Neuronal stem cell (in vitro differentiated cells): ENCODE results near the gene DAO.

Experiments
- DNase-seq: peaks from one replicate; pipeline ENCODE4 v3.0.0-alpha.2; 2013; ENCODE audit warnings: low spot score
- H2AFZ ChIP-seq: one replicate; pipeline ENCODE4 v1.6.1; 2013; ENCODE audit warnings: mild to moderate bottlenecking, low read length, inconsistent platforms
- H2AK5ac ChIP-seq: 2 replicates; pipeline ENCODE4 v1.6.1; 2013; ENCODE audit warnings: low read depth, mild to moderate bottlenecking, inconsistent platforms, low read length, moderate library complexity, mixed read lengths
- H2BK120ac ChIP-seq: 2 replicates; pipeline ENCODE4 v1.6.1; 2013; ENCODE audit warnings: low read depth, mild to moderate bottlenecking, inconsistent platforms, low read length, moderate library complexity, mixed read lengths
- H2BK12ac ChIP-seq: one replicate; pipeline ENCODE4 v1.6.1; 2013; ENCODE audit warnings: low read length, inconsistent platforms
- H2BK15ac ChIP-seq: 2 replicates; pipeline ENCODE4 v1.6.1; 2013; ENCODE audit warnings: mild to moderate bottlenecking, low read length, inconsistent platforms, mixed read lengths
- H2BK5ac ChIP-seq: one replicate; pipeline ENCODE4 v1.6.1; 2013; ENCODE audit warnings: inconsistent platforms, mild to moderate bottlenecking, low read length, moderate library complexity
- H3K14ac ChIP-seq: one replicate; pipeline ENCODE4 v1.6.1; 2013; ENCODE audit warnings: low read length, inconsistent platforms
- H3K18ac ChIP-seq: 2 replicates; pipeline ENCODE4 v1.6.1; 2013; ENCODE audit warnings: low read length, inconsistent platforms
- H3K23ac ChIP-seq: 2 replicates; pipeline ENCODE4 v1.6.1; 2013; ENCODE audit warnings: low read depth, mild to moderate bottlenecking, mixed read lengths, low read length, inconsistent platforms; ENCODE audit not compliant: poor library complexity
- H3K27ac ChIP-seq: replicated peaks from 3 replicates; pipeline ENCODE4 v1.5.1; 2013; ENCODE audit warnings: low read length, inconsistent platforms
- H3K27me3 ChIP-seq, 3 experiments: 2 replicates each; pipeline ENCODE4 v1.6.1; 2013; ENCODE audit warnings: low read length in 3 of 3, mild to moderate bottlenecking in 2 of 3, inconsistent platforms in 1 of 3, low read depth in 1 of 3, mixed read lengths in 1 of 3, moderate library complexity in 1 of 3; ENCODE audit not compliant: control insufficient read depth in 3 of 3, insufficient read depth in 3 of 3
- H3K36me3 ChIP-seq, 2 donors: replicated peaks in 1 of 2; 2 replicates each; pipeline ENCODE4 v1.6.1; 2013; ENCODE audit warnings: low read length in 2 of 2; ENCODE audit not compliant: control insufficient read depth in 2 of 2, insufficient read depth in 2 of 2
- H3K4ac ChIP-seq: 2 replicates; pipeline ENCODE4 v1.6.1; 2013; ENCODE audit warnings: inconsistent platforms, mild to moderate bottlenecking, low read length, moderate library complexity
- H3K4me1 ChIP-seq, 2 donors: 1 replicate in 1 of 2; 2 replicates in 1 of 2; pipeline ENCODE4 v1.6.1; 2013; ENCODE audit warnings: low read length in 2 of 2, low read depth in 1 of 2; ENCODE audit not compliant: control insufficient read depth in 2 of 2, insufficient read depth in 1 of 2
- H3K4me2 ChIP-seq: one replicate; pipeline ENCODE4 v1.6.1; 2013; ENCODE audit warnings: mild to moderate bottlenecking, low read length, inconsistent platforms; ENCODE audit not compliant: insufficient read depth, poor library complexity, severe bottlenecking
- H3K4me3 ChIP-seq, 2 donors: 2 replicates each; pipeline ENCODE4 v1.5.1; 2013; ENCODE audit warnings: low read length in 2 of 2, mild to moderate bottlenecking in 2 of 2, inconsistent platforms in 1 of 2, moderate library complexity in 1 of 2
- H3K79me1 ChIP-seq: one replicate; pipeline ENCODE4 v1.6.1; 2013; ENCODE audit warnings: low read depth, mild to moderate bottlenecking, inconsistent platforms, low read length, moderate library complexity
- H3K9ac ChIP-seq: one replicate; pipeline ENCODE4 v1.6.1; 2013; ENCODE audit warnings: mild to moderate bottlenecking, low read depth, low read length, inconsistent platforms; ENCODE audit not compliant: poor library complexity
- H3K9me3 ChIP-seq, 2 donors: replicated peaks in 1 of 2; 2 replicates each; pipeline versions ENCODE3 to v1.6.1; 2013; ENCODE audit warnings: low read length in 2 of 2, mild to moderate bottlenecking in 2 of 2, inconsistent platforms in 1 of 2, low read depth in 1 of 2, mixed read lengths in 1 of 2, moderate library complexity in 1 of 2; ENCODE audit not compliant: control insufficient read depth in 2 of 2, insufficient read depth in 1 of 2
- H4K8ac ChIP-seq: one replicate; pipeline ENCODE4 v1.6.1; 2013; ENCODE audit warnings: low read depth, mild to moderate bottlenecking, inconsistent platforms, low read length, moderate library complexity
- H4K91ac ChIP-seq: one replicate; pipeline ENCODE4 v1.6.1; 2013; ENCODE audit warnings: low read length, low read depth, mild to moderate bottlenecking, inconsistent platforms; ENCODE audit not compliant: poor library complexity
- WGBS, 2 donors: extraction: QIAGEN DNeasy Blood & Tissue Kit; methylation state at CpG; one replicate each; pipeline ENCODE4 v1.1.7; 2013; ENCODE audit warnings: missing lambda C conversion rate in 2 of 2, mixed read lengths in 1 of 2; ENCODE audit not compliant: insufficient read length in 2 of 2, insufficient replicate concordance in 1 of 2; ENCODE audit errors: extremely low coverage in 2 of 2; 5-methylcytosine and 5-hydroxymethylcytosine counted together

Gene DAO

GRCh38 chr12:108916336-108916735 is 36.4 kb downstream of the DAO start:
- Histone ChIP-seq H3K9me3 (peaks cover 0 to 3% of the 10 kb centered on the region in 2 donors), H3K4me3 (no peak overlapping the region), H3K4me2 (no peak overlapping the region), H3K4me1 (no peaks in the 10 kb centered on the region), H2AK5ac (no peak overlapping the region), H3K14ac (no peak overlapping the region), H3K79me1 (peaks cover 2% of the 10 kb centered on the region), H4K8ac (no peak overlapping the region), H3K27me3 (no peaks in the 10 kb centered on the region), H3K4ac (no peak overlapping the region), H2BK12ac (no peak overlapping the region), H3K36me3 (no peaks in the 10 kb centered on the region), H2BK15ac (no peak overlapping the region), H3K9ac (no peak overlapping the region), H2BK5ac (no peak overlapping the region), H3K27ac (no peak overlapping the region), H2AFZ (no peak overlapping the region), H4K91ac (no peak overlapping the region), H3K18ac (no peak overlapping the region), H2BK120ac (no peak overlapping the region), H3K23ac (no peak overlapping the region)
- DNase-seq: no peak
- WGBS, 2 donors: no CpG with 5 or more reads among the region's 5 CpGs

GRCh38 chr12:108918206-108918605 is 38.3 kb downstream of the DAO start:
- Histone ChIP-seq H3K9ac (no peak overlapping the region), H3K23ac (no peak overlapping the region), H3K27ac (no peak overlapping the region), H2BK15ac (no peak overlapping the region), H3K4me3 (no peak overlapping the region), H4K8ac (no peak overlapping the region), H3K4ac (no peak overlapping the region), H3K79me1 (no peaks in the 10 kb centered on the region), H4K91ac (no peak overlapping the region), H2AFZ (no peak overlapping the region), H3K27me3 (peaks cover 0 to 2% (median 0%) of the 10 kb centered on the region in 3 experiments), H2BK12ac (no peak overlapping the region), H3K18ac (no peak overlapping the region), H3K9me3 (peaks cover 0 to 2% of the 10 kb centered on the region in 2 donors), H2AK5ac (no peak overlapping the region), H2BK5ac (no peak overlapping the region), H3K36me3 (no peaks in the 10 kb centered on the region), H3K4me1 (no peaks in the 10 kb centered on the region), H3K14ac (no peak overlapping the region), H2BK120ac (no peak overlapping the region), H3K4me2 (no peak overlapping the region)
- WGBS, 2 donors: no CpG with 5 or more reads among the region's 2 CpGs
- DNase-seq: no peak

GRCh38 chr12:108918960-108919642 is 39.2 kb downstream of the DAO start:
- H3K9ac ChIP-seq: no peak overlapping the region
- no peak overlapping the region for H3K27ac ChIP-seq
- H3K36me3 ChIP-seq: no peaks in the 10 kb centered on the region
- no peak overlapping the region for H3K4ac ChIP-seq
- no peak for DNase-seq
- no peak overlapping the region for H4K91ac ChIP-seq
- no peak overlapping the region for H3K18ac ChIP-seq
- H3K27me3 ChIP-seq: peaks cover 0 to 4% (median 0%) of the 10 kb centered on the region in 3 experiments
- peak overlapping the region; percentile 65 for H3K23ac ChIP-seq
- no CpG with 5 or more reads among the region's 3 CpGs for WGBS, 2 donors
- H3K14ac ChIP-seq: no peak overlapping the region
- H3K9me3 ChIP-seq: peaks cover 0 to 2% of the 10 kb centered on the region in 2 donors
- peak overlapping the region; percentile 31 for H2BK15ac ChIP-seq
- H3K4me2 ChIP-seq: no peak overlapping the region
- H3K4me1 ChIP-seq: no peaks in the 10 kb centered on the region
- no peak overlapping the region for H4K8ac ChIP-seq
- H3K4me3 ChIP-seq: peak overlapping the region in 1 of 2 donors; percentile 34
- H2AFZ ChIP-seq: no peak overlapping the region
- H2BK120ac ChIP-seq: no peak overlapping the region
- no peak overlapping the region for H2AK5ac ChIP-seq
- no peak overlapping the region for H2BK12ac ChIP-seq
- H2BK5ac ChIP-seq: peak overlapping the region; percentile 31
- H3K79me1 ChIP-seq: no peaks in the 10 kb centered on the region

GRCh38 chr12:108921946-108922345 is 42.1 kb downstream of the DAO start:
- Histone ChIP-seq H4K91ac (no peak overlapping the region), H2BK5ac (no peak overlapping the region), H3K4me2 (no peak overlapping the region), H2AK5ac (no peak overlapping the region), H4K8ac (no peak overlapping the region), H2BK120ac (no peak overlapping the region), H3K4me3 (no peak overlapping the region), H3K9ac (no peak overlapping the region), H3K23ac (no peak overlapping the region), H3K9me3 (peaks cover 0 to 5% of the 10 kb centered on the region in 2 donors), H3K36me3 (no peaks in the 10 kb centered on the region), H3K27me3 (peaks cover 0 to 4% (median 0%) of the 10 kb centered on the region in 3 experiments), H3K14ac (no peak overlapping the region), H2BK15ac (no peak overlapping the region), H3K27ac (no peak overlapping the region), H3K4me1 (no peaks in the 10 kb centered on the region), H3K4ac (no peak overlapping the region), H3K18ac (no peak overlapping the region), H3K79me1 (no peaks in the 10 kb centered on the region), H2BK12ac (no peak overlapping the region), H2AFZ (no peak overlapping the region)
- WGBS, 2 donors: no CpG with 5 or more reads among the region's 3 CpGs
- DNase-seq: no peak
